OCI-M2 (cell line): ENCODE data around the gene CCND3.

Experiments used
- DNase-seq: peaks from one replicate; lab custom pipeline; 2025; ENCODE audit not compliant: unreplicated experiment; lab: John Stamatoyannopoulos, UW

CCND3 gene

GRCh38 chr6:41941280-41942066 lies at the start of gene CCND3:
TSS of gene CCND3 (minus strand) at chr6:41941808. CDS start at chr6:41941649, 159 bp downstream.
- peak; percentile 86 for DNase-seq

- DNase-seq: no peak
These were observed 44.7 kb upstream of the CCND3 start for GRCh38 chr6:41986339-41986738.

GRCh38 chr6:41984623-41985022 lies 43.0 kb upstream of the CCND3 start:
- DNase-seq: no peak

GRCh38 chr6:41976794-41977484 lies 35.3 kb upstream of the CCND3 start:
- no peak for DNase-seq

GRCh38 chr6:41975276-41975675 lies 33.7 kb upstream of the CCND3 start:
- no peak for DNase-seq

GRCh38 chr6:41974281-41974825 lies 32.7 kb upstream of the CCND3 start:
- no peak for DNase-seq

GRCh38 chr6:41972826-41973225 lies 31.2 kb upstream of the CCND3 start:
- DNase-seq: no peak

GRCh38 chr6:41970436-41970846 lies 28.8 kb upstream of the CCND3 start:
- no peak for DNase-seq

- no peak for DNase-seq
These were observed 26.0 kb upstream of the CCND3 start for GRCh38 chr6:41967312-41968287.

- DNase-seq: no peak
These were observed 25.3 kb upstream of the CCND3 start for GRCh38 chr6:41966961-41967311.

- DNase-seq: no peak
These were observed 24.8 kb upstream of the CCND3 start for GRCh38 chr6:41966214-41966920.

- no peak for DNase-seq
These were observed 24.0 kb upstream of the CCND3 start for GRCh38 chr6:41965429-41966213.

- no peak for DNase-seq
These were observed 22.7 kb upstream of the CCND3 start for GRCh38 chr6:41964201-41964887.

- DNase-seq: no peak
These were observed 21.8 kb upstream of the CCND3 start for GRCh38 chr6:41963371-41963770.

GRCh38 chr6:41960028-41960427 lies 18.4 kb upstream of the CCND3 start:
- no peak for DNase-seq

GRCh38 chr6:41958022-41958856 lies 16.6 kb upstream of the CCND3 start:
- DNase-seq: no peak

- DNase-seq: no peak
These were observed 15.5 kb upstream of the CCND3 start for GRCh38 chr6:41957117-41957516.

GRCh38 chr6:41955412-41955811 lies 13.8 kb upstream of the CCND3 start:
- DNase-seq: no peak
